ENCODE measurements around the gene GLIS1.

The GLIS1 gene

DNA sequence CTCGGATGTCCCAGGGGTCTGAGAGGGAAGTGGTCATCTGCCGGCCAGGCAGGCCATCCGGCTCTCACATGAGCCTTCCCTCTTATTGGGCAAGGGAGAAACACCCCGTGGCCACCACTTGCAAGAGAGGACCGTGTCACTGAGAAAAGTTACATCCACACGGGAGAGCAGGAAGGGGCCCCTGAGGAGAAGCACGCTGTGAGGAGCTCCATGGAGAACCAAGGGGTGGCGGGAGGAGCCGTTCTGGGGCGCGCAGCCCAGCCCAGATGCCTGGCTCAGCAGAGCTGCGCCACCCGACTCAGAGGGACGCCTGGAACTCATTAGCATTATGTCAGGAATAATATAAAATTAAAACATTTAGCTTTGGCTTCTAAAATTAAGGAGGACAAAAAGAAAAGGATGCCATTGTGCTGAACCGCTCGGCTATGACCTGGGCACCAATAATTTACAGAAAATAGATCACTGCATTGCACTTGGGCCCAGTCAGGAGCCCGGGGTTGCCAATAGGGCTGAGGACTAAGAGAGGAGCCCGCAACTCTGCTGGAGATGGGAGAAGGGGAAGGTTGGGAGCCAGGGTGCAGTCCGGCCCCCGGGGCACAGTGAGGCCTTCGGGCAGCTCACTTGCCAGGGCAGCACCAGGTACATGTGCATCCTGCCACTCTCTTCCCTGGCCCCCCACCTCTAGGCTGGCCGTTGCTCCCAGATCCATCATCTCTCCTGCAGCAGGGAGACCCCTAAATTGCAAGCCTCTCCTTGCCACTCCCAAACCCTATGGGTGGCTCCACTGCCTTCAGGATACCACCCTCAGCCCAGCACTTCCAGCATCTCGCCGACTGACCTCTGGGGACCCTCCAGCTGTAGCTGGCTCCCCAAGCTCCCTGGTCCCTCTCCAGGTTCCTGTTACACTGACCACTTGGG is 194.9 kb downstream of the GLIS1 start:
- TF ChIP-seq, protein P1, sequence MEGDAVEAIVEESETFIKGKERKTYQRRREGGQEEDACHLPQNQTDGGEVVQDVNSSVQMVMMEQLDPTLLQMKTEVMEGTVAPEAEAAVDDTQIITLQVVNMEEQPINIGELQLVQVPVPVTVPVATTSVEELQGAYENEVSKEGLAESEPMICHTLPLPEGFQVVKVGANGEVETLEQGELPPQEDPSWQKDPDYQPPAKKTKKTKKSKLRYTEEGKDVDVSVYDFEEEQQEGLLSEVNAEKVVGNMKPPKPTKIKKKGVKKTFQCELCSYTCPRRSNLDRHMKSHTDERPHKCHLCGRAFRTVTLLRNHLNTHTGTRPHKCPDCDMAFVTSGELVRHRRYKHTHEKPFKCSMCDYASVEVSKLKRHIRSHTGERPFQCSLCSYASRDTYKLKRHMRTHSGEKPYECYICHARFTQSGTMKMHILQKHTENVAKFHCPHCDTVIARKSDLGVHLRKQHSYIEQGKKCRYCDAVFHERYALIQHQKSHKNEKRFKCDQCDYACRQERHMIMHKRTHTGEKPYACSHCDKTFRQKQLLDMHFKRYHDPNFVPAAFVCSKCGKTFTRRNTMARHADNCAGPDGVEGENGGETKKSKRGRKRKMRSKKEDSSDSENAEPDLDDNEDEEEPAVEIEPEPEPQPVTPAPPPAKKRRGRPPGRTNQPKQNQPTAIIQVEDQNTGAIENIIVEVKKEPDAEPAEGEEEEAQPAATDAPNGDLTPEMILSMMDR (IDR thresholded peaks at IDR 0.05; ENCODE audit: extremely low read depth, insufficient read depth, missing control alignments) = no peak
- DNase-seq (ENCODE audit: low spot score) = no peak
- in situ Hi-C loops (cut with MboI; ENCODE audit: low pct_unique_long_range_greater_than_20kb, low sequenced_read_pairs, unreplicated experiment) = no loop called here

DNA sequence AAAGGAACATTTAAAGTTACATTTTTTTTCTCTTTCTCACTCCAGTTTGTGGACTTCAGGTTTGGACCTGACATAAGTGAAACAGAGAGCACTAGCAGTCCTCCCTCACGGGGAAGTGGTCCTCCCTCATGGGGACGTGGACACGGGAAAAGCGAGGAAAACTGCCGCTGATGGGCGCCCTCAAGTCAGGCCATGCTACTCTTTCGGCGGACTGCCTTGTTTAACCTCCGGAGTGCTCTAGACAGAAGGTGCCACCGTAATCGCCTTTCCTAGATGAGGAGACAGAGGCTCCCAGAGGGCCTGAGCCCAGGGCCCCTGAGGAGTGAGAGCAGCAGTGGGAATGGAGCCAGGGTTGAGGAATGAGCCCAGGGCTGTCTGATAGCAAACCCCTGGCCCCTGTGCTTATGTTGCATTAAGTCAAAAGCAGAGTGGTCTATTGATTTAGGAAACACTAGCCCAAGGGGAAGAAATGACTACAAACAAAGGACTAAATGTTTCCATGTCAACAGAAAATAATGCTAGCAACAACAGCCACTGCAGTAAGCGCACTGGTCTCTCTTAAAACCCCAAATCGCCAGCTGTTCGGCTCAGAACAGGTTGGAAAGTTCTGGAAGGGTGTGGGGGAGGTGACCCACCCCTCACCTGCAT is 195.7 kb downstream of the GLIS1 start:
- in situ Hi-C loops (cut with MboI; ENCODE audit: low pct_unique_long_range_greater_than_20kb, low sequenced_read_pairs, unreplicated experiment) = no loop called here
- DNase-seq (ENCODE audit: low spot score) = no peak

DNA sequence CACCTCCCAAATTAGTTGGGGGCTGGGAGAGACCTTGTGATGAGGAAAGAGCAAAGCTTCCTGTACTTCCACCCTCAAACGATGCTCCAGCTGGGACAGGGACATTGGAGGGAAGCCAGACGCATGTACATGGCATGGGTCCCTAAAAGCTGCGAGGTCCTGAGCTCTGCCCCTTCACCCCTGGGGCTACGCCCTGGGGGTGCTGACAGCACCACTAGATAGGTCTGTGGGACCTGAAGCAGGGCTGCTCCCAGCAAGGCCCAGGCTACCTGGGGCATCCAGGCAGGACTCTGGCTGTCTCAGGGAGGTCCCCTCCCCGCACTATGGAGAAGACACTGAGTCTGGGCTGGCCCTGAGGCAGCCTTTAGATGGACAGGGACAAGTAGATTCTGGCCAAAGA is 196.4 kb downstream of the GLIS1 start:
- DNase-seq (ENCODE audit: low spot score) = no peak
- TF ChIP-seq, protein P1 (IDR thresholded peaks at IDR 0.05; ENCODE audit: extremely low read depth, insufficient read depth, missing control alignments) = no peak
- in situ Hi-C loops (cut with MboI; ENCODE audit: low pct_unique_long_range_greater_than_20kb, low sequenced_read_pairs, unreplicated experiment) = no loop called here

More for the DNA sequence above, 195.7 kb downstream of the GLIS1 start:
- TF ChIP-seq, protein P1 (IDR thresholded peaks at IDR 0.05; ENCODE audit: extremely low read depth, insufficient read depth, missing control alignments) = no peak

DNA sequence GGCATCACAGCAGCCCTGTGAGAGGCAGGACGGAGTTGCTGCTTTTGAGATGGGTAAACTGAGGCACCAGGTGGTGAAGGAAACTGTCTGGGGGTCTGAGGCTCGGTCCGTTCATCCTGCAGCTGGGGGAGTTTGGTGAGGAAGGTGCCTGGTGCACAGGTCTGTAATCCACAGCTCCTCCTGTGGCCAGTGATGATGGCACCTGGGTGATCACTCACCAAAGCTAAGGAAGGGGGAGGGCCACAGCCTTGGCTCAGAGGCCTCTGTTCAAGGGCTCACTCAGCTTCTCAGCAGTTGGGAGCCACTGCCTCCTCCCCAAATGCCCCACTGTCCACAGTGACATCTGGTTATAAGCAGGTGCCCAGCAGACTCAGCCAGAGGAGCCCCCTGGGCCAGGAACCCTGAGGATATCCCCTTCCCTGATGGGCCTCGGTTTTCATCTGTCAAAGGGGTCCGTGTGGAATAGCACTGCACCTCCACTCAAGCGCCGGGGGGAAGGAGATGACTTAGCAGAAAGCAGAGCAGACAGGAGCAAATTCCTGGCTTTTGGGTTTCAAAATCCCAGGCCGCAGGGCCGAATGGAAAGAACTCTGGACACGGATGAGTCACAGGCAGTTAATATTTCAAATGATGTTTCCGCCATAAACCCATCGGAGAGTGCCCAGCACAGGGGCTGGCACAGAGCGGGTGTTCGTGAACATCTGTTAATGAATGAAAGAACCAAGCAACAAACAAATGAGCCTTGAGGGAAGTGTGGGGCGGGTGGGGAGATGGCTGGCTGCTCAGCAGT is 197.0 kb downstream of the GLIS1 start:
- DNase-seq (ENCODE audit: low spot score) = no peak
- in situ Hi-C loops (cut with MboI; ENCODE audit: low pct_unique_long_range_greater_than_20kb, low sequenced_read_pairs, unreplicated experiment) = no loop called here
- TF ChIP-seq, protein P1 (IDR thresholded peaks at IDR 0.05; ENCODE audit: extremely low read depth, insufficient read depth, missing control alignments) = peak; percentile 16

DNA sequence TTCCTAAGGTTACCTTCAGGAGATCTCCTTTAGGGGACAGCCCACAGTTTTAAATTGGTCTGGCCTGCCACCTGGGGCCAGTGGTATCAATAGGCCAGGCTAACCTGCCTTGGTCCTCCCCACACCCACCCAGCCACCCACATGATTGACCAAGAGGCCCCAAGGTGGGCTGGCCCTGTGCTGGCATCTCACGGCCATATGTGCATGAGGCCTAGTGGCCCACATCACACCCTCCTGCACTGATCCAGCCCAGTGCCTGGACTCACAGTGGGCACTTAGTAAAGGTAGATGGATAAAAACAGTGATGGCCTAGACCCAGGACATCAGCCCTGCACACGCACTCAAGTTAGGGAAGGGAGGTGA is 197.7 kb downstream of the GLIS1 start:
- DNase-seq (ENCODE audit: low spot score) = no peak
- TF ChIP-seq, protein P1 (IDR thresholded peaks at IDR 0.05; ENCODE audit: extremely low read depth, insufficient read depth, missing control alignments) = no peak
- in situ Hi-C loops (cut with MboI; ENCODE audit: low pct_unique_long_range_greater_than_20kb, low sequenced_read_pairs, unreplicated experiment) = no loop called here

DNA sequence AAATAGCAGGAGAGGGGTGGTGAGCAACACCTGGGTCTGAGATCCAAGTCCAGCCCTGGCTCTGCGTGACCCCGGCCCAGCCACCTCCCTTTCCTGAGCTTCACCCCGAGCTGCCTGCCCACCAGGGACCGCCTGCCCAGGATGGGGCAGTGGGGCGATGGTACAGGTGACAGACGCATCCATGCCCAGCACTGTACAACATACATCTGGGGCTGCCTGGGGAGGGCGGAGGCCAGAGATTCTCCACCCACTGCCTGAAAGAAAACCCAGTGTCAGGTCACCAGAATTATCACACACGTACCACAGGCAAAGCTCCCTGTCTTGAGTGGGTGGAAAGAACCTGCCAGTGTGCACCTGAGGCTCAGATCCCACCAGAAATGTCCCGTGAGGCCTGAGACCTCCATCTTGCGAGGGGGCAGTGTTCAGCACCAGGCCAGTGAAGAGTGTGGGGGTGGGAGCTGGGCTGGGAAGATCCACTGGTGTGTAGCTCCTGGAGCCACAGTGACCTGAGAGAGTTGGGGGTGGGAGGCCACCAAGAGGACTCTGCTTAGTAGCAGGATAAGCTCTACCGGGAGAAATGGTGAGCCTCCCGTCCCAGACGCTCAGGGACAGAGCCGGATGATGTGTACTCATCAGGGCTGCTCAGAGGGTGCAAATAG is 198.2 kb downstream of the GLIS1 start:
- in situ Hi-C loops (cut with MboI; ENCODE audit: low pct_unique_long_range_greater_than_20kb, low sequenced_read_pairs, unreplicated experiment) = no loop called here
- no peak for DNase-seq (ENCODE audit: low spot score)
- TF ChIP-seq, protein P1 (IDR thresholded peaks at IDR 0.05; ENCODE audit: extremely low read depth, insufficient read depth, missing control alignments) = no peak

Data from GM13977 (cell line).